HS-27A (cell line): ENCODE measurements around the gene HYAL4.
"Not testable (repeated sequence)": the region's sequence is repeated elsewhere in the genome, so short reads cannot be mapped to it uniquely, and the experiment has no call there.

Source experiments
- DNase-seq: peaks from one replicate; pipeline ENCODE4 v3.0.0-alpha.2; 2012; ENCODE audit warnings: low read depth, missing footprints

The HYAL4 gene

GRCh38 chr7:123846217-123846891 is 1.4 kb downstream of the HYAL4 start:
- no peak for DNase-seq

GRCh38 chr7:123847868-123848267 is 2.9 kb downstream of the HYAL4 start:
- no peak for DNase-seq

- DNase-seq = no peak
Measured at GRCh38 chr7:123849855-123850254, 4.9 kb downstream of the HYAL4 start.

- not testable (repeated sequence) for DNase-seq
Measured at GRCh38 chr7:123851404-123851803, 6.4 kb downstream of the HYAL4 start.

GRCh38 chr7:123854291-123854690 is 9.3 kb downstream of the HYAL4 start:
- DNase-seq = not testable (repeated sequence)

- DNase-seq = not testable (repeated sequence)
Measured at GRCh38 chr7:123856428-123856827, 11.5 kb downstream of the HYAL4 start.

- DNase-seq = no peak
Measured at GRCh38 chr7:123860848-123861247, 15.9 kb downstream of the HYAL4 start.

- no peak for DNase-seq
Measured at GRCh38 chr7:123862775-123863174, 17.8 kb downstream of the HYAL4 start.

- no peak for DNase-seq
Measured at GRCh38 chr7:123863461-123863860, 18.5 kb downstream of the HYAL4 start.

GRCh38 chr7:123864012-123864411 is 19.0 kb downstream of the HYAL4 start:
- DNase-seq = no peak

- no peak for DNase-seq
Measured at GRCh38 chr7:123864436-123864835, 19.5 kb downstream of the HYAL4 start.

- no peak for DNase-seq
Measured at GRCh38 chr7:123864966-123865365, 20.0 kb downstream of the HYAL4 start.

- peak; percentile 24 for DNase-seq
Measured at GRCh38 chr7:123865517-123866117, 20.6 kb downstream of the HYAL4 start.

GRCh38 chr7:123867225-123867624 is 22.3 kb downstream of the HYAL4 start:
- no peak for DNase-seq

GRCh38 chr7:123871998-123872867 is 27.3 kb downstream of the HYAL4 start:
- no peak for DNase-seq

GRCh38 chr7:123872908-123873307 is 27.9 kb downstream of the HYAL4 start:
- DNase-seq = no peak

GRCh38 chr7:123876557-123877256 is 31.7 kb downstream of the HYAL4 start:
- DNase-seq = no peak

GRCh38 chr7:123879628-123880027 is 34.7 kb downstream of the HYAL4 start:
- no peak for DNase-seq

- no peak for DNase-seq
Measured at GRCh38 chr7:123881300-123881699, 36.3 kb downstream of the HYAL4 start.

GRCh38 chr7:123883154-123883553 is 38.2 kb downstream of the HYAL4 start:
- DNase-seq = no peak

GRCh38 chr7:123888192-123888591 is 43.2 kb downstream of the HYAL4 start:
- DNase-seq = no peak

GRCh38 chr7:123894753-123895152 is 49.8 kb downstream of the HYAL4 start:
- DNase-seq = not testable (repeated sequence)
